Smooth muscle cell of the brain vasculature (primary cell): Measurements from ENCODE around the gene PARK7.

Experiments used
- DNase-seq: peaks from one replicate; pipeline ENCODE4 v3.0.0-alpha.2; 2012; ENCODE audit warnings: low read depth, low spot score

PARK7 gene

DNA sequence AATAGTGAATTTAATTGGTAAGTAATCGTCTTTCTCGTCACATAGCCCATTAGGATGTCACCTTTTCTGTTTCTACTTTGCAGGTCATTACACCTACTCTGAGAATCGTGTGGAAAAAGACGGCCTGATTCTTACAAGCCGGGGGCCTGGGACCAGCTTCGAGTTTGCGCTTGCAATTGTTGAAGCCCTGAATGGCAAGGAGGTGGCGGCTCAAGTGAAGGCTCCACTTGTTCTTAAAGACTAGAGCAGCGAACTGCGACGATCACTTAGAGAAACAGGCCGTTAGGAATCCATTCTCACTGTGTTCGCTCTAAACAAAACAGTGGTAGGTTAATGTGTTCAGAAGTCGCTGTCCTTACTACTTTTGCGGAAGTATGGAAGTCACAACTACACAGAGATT, 23.3 kb downstream of the PARK7 start:
- no peak for DNase-seq

DNA sequence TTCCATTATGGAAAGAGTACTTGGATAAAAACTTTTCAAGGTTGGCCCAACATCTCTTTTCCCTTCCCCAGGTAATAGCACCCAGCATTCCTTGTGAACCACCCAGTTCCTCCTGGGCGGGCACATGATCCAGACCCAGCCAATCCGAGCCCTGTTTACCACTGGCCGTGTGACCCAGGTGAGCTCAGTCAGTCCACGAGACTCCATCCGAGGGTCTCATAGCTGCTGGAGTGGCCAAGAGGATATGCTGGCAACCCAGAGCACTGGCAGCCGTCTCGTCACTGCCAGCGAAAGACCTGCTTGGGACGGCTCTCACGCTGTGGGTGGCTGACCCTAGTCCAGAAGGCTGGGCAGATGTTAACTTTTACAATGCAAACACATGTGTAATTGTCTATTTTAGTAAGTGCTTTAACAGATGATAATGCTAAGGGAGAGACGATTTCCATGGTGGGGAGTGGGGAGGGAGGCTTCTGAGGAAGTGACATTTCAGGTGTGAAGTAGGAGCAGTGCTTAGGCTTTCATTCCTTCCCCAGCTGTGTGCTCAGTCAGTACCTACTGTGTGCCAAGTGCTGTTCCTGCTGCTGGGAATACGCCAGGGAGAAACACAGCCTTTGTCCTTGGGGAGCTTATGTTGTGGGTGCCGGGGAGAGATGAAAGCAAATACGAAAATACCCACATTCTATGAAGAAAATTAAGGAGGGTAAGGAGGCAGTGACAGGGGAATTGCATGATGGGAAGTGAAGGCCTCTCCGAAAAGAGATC, 24.5 kb downstream of the PARK7 start:
- no peak for DNase-seq

- DNase-seq = no peak
Observed at GRCh38 chr1:7987528-7987927, 26.0 kb downstream of the PARK7 start.

DNA sequence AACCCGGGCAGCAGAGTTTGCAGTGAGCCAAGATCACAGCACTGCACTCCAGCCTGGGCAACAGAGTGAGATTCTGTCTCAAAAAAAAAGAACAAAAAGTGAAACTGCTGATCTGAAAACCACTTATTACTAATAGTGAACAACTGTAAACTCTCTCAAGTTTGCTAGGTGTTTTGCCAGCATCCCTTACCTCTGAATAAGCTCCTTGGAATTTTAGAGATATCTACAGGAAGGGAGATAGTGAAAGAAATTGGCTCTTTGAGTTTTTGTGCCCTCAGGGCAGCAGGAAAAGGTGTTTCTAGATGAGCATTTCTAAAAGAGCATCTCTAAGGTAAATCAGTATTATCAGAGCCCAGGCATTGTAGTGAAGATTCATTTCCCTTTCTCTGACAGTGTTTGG, 27.1 kb downstream of the PARK7 start:
- no peak for DNase-seq

DNA sequence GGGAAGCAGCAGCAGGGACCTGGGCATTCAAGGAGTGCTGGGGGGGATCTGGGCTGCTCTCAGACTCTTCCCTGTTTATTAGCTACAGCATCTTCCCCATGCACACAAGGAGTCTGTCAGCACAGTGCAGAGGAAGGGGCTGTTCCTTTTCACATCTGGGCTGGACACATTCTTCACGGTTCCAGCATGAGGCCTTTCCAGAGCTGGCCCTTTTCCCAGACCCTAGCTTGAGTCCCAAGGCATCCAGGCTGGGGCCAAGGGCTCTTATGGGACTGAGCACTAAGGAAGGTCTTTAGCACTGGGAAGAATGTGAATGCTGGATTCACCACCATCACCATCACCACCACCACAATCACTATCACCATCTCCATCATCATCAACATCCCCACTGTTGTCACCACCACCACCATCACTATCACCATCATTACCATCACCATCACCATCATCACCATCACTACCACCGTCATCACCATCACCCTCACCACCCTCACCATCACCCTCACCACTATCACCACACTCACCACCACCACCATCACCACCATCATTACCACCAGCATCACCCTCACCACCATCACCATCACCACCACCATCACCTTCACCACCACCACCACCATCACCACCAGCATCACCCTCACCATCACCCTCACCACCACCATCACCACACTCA, 28.4 kb downstream of the PARK7 start:
- no peak for DNase-seq

GRCh38 chr1:7991504-7992440, 30.3 kb downstream of the PARK7 start:
- no peak for DNase-seq

DNA sequence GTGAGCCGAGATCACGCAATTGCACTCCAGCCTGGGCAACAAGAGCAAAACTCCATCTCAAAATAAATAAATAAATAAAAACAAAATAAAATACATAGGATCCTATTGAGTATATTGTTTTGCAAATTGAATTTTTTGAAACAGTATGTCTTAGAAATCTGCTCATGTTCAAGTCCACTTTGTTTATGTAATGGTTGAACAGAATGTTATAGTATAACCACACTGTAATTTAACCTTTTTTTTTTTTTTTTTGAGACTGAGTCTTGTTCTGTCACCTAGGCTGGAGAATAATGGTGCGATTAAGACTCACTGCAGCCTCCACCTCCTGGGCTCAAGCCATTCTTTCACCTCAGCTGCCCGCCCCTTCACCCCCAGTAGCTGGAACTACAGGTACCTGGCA, 31.4 kb downstream of the PARK7 start:
- no peak for DNase-seq

DNA sequence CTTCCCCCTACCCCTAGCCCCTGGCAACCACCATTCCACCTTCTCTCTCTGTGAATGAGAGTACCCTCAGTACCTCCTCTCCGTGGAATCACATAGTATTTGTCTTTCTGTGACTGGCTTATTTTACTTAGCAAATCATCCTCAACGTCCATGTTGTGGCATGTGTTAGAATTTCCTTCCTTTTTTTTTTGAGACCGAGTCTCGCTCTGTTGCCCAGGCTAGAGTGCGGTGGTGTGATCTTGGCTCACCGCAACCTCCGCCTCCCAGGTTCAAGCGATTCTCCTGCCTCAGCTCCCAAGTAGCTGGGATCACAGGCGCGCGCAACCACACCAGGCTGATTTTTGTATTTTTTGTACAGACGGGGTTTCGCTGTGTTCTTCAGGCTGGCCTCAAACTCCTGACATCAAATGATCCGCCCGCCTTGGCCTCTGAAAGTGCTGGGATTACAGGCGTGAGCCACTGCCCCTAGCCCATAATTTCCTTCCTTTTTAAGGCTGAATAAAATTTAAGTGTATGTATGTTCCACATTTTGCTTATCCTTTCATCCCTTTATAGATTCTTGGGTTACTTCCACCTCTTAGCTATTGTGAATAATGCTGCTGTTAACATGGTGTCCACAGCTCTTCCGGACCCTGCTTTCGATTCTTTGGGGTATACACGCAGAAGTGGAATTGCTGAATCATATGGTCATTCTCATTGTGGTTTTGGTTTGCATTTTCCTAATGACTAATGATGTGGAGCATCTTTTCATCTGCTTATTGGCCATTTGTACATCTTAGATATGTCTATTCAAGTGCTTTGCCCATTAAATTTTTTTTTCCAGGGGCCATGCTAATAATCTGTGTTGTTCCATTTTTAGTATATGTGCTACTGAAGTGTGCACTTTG, 32.3 kb downstream of the PARK7 start:
- DNase-seq = no peak

DNA sequence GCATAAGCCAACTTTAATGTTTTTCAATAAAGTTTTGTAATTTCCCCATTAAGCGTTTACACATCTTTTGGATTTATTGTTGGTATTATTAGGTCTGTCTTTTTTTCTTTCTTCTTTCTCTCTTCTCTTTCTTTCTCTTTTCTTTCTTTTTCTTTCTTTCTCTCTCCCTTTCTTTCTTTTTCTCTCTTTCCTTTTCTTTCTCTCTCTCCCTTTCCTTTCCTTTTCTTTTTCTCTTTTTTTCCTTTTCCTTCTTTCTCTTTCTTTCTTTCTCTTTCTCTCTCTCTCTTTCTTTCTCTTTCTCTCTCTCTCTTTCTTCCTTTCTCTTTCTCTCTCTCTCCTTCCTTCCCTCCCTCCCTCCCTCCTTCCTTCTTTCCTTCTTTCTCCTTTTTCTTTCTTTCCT, 33.3 kb downstream of the PARK7 start:
- no peak for DNase-seq

GRCh38 chr1:7995437-7995836, 33.9 kb downstream of the PARK7 start:
- DNase-seq = no peak

DNA sequence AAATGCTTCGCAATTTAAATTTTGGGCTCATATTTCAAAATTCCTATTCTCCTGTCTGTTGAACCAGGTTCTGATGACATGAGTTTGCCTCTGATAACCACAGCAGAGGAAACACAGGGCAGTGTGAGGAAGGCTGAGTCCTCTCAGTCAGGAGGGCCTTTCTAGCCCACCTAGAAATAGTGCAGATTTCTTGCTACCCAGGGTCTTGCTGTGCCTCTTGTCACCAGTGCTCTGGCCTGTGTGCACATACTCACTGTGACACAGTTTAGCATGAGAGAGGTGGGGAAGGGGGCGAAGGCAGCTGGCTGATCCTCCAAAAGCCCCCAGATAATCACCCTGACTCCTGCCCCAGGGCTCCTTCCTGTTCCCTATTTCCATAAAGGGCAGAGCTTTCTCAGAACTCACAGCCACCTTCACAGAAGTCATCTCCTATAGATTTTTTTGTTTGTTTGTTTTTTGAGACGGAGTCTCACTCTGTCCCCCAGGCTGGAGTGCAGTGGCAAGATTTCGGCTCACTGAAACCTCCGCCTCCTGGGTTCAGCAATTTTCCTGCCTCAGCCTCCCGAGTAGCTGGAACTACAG, 40.9 kb downstream of the PARK7 start:
- DNase-seq = no peak

DNA sequence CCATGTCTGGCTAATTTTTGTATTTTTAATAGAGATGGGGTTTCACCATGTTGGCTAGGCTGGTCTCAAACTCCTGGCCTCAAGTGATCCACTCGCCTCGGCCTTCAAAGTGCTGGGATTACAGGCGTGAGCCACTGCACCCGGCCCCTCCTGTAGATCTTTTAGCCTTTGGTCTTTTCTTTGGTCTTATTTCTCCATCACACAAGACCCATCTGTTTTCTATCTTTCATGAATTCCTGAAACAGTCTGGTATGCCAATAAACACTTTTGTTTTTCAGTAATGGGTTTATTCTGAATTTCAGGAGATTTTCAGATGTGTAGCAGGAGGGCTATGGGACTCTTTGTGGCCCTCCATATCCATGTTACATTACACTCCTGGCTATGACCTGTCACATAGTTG, 41.4 kb downstream of the PARK7 start:
- DNase-seq = no peak

DNA sequence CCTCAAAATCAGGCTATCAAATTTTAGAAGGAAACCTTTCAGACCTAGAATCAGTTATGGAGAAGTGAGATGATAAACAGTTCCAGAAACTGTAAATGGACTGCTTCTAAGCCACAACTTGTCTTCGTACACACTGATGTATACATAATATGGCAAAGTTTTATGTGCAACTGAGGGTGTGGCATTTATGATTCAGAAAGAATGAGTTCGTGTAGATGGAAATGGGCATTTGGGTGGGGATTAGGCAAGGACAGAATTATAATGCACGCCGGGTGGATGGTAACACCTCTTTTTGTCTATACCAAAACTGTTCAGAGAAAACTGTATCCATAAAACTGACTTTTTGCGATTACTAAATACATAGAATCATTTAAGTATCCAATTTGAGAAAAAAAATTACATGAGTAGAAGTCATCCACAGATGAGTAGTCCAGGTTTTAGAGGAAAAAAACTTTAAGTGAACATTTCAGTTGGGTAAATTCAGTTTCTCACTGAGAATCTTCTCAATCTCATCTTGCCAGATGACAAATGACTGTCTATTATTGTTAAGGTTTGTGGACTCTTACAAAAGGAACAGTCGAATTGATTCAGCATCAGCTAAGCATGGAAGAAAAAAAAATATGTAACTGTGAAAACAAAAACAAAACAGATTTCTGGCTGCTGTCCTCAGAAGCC, 42.1 kb downstream of the PARK7 start:
- DNase-seq = no peak

DNA sequence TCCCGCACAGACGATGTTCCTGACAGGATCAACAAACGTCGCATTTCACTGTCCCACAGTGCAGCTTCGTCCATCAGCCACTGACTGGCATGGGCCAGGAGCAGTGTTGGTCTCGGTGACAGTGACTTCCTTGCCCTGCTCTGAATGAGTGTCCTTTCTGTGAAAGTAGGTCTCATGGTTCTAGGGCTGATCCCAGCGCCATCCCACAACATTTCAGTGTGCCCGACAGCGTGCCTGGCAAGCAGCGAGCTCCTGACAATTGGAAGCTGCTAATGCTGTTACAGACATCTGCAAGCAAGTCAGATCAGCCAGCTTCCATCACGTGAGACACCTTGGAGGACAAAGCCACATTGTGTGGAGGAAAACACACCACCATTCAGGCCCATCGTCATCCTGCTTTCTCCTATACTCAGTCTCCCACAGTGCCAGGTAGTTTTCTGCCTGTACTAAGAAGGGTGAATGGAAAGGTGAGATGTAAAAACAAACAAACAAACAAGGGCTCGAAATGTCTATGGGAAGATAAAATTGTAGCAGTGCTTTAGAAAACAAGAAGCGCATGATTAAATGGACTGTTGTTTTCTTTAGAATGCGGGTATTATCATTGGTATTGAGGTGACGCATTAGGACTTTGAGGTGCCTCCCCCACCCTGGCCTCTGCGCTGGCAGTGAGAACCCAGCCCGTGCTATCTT, 42.7 kb downstream of the PARK7 start:
- DNase-seq = no peak

GRCh38 chr1:8004803-8005573, 43.5 kb downstream of the PARK7 start:
- DNase-seq = peak; percentile 68

DNA sequence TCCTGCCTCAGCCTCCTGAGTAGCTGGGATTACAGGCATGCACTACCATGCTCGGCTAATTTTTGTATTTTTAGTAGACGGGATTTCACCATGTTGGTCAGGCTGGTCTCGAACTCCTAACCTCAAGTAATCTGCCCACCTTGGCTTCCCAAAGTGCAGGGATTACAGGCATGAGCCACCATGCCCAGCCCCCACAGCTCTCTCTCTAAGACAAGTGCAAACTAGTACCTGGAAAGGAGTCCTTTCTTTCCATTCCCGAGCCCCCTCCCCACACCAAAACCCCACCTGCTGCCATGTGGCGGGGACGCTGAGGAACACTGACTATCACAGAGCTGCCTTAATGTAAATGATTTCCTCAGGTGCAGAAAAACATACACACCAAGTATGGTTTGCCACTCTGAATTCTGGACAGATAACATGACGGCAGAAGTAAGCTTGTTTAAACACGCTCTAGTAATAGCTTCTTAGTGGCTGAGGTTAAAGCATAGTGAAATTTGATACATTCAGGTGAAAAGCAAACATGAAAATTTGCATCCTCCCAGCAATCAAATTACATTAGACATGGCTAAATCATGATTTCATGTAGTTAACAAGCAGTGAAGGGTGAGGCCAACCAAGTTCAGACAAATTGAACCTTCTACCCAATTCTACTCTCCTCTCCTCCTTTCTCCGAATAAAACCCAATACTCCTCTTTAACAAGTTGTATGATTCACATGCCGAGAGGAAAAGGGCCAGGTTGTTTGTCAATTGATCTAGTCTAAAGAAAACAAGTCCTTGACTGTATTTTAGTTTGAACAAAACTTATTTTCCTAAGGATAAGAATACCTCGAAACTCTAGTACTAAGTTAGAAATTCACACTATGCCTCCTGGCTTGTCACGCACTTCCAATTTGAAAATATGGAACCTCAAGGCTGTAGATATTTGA, 44.8 kb downstream of the PARK7 start:
- DNase-seq = no peak

DNA sequence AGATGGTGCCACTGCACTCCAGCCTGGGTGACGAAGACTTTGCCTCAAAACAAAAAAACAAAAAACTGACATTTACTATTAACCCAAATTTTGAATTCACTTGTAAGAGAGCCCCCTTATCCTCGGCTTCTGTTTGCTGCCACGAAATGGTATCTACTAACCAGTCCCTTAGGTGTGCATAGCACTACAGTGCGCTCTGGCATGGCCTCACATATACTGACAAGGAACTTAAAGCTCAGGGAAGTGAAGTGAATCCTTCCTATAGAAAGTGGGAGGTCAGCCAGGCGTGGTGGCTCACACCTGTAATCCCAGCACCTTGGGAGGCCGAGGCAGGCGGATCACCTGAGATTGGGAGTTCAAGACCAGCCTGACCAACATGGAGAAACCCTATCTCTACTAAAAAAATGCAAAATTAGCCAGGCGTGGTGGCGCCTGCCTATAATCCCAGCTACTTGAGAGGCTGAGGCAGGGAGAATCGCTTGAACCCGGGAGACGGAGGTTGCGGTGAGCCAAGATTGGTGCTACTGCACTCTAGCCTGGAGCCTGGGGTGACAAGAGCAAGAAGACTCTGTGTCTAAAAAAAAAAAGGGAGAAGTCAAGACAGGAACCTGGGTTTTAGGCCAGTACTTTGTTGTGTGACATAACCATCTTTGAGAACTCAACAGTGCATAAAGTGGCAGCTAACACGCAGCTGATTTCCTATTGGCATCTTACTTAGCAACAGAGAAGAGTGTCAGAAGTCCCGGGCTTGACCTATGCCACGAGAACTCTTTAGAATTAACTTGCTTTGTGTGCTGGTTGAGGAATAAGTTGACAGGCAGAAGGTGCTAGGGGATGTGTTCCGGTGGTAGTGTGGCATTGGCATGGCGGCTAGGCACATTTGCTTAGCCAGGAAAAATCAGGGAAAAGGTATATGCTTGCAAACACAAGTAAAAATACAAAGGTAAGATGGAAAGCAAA, 47.8 kb downstream of the PARK7 start:
- no peak for DNase-seq
